HEK293 (cell line): ENCODE measurements around the gene TSKU.

Experiments
- GLI2 ChIP-seq: fragments of 450-650 bp; formaldehyde crosslinking; IDR thresholded peaks from 2 replicates; pipeline ENCODE4; 2017; ENCODE audit warnings: missing biosample characterization, missing genetic modification characterization, low read depth, borderline replicate concordance
- HOXD13 ChIP-seq: sonication (generic); formaldehyde crosslinking; IDR thresholded peaks from 2 replicates; pipeline ENCODE4 v1.8.0; 2022; ENCODE audit warnings: missing genetic modification reagents, borderline replicate concordance
- KLF17 ChIP-seq: fragments of 450-650 bp; formaldehyde crosslinking; IDR thresholded peaks from 2 replicates; pipeline ENCODE4 v1.5.1; 2016; ENCODE audit warnings: missing biosample characterization, missing genetic modification characterization
- MEIS1 ChIP-seq: sonication (generic); formaldehyde crosslinking; IDR thresholded peaks from 2 replicates; pipeline ENCODE4 v1.8.1; 2022; ENCODE audit warnings: missing genetic modification reagents, mild to moderate bottlenecking, borderline replicate concordance
- MYNN ChIP-seq: fragments of 450-650 bp; formaldehyde crosslinking; IDR thresholded peaks from 2 replicates; pipeline ENCODE4 v1.5.1; 2016; ENCODE audit warnings: missing biosample characterization, missing genetic modification characterization, borderline replicate concordance
- OSR2 ChIP-seq: fragments of 450-650 bp; formaldehyde crosslinking; IDR thresholded peaks from 2 replicates; pipeline ENCODE4 v1.5.1; 2016; ENCODE audit warnings: missing biosample characterization, missing genetic modification characterization
- OVOL3 ChIP-seq: fragments of 450-650 bp; formaldehyde crosslinking; IDR thresholded peaks from 2 replicates; pipeline ENCODE4 v1.5.1; 2016; ENCODE audit warnings: missing biosample characterization, missing genetic modification characterization
- PATZ1 ChIP-seq: fragments of 450-650 bp; formaldehyde crosslinking; IDR thresholded peaks from 2 replicates; pipeline ENCODE4 v1.5.1; 2016; ENCODE audit warnings: missing biosample characterization, missing genetic modification characterization
- PRDM1 ChIP-seq: fragments of 450-650 bp; formaldehyde crosslinking; IDR thresholded peaks from 2 replicates; pipeline ENCODE4; 2016; ENCODE audit warnings: missing biosample characterization, missing genetic modification characterization
- REPIN1 ChIP-seq: fragments of 450-650 bp; formaldehyde crosslinking; IDR thresholded peaks from 2 replicates; pipeline ENCODE4 v1.5.1; 2017; ENCODE audit warnings: missing biosample characterization, missing genetic modification characterization, low read depth
- ZBTB21 ChIP-seq: fragments of 450-650 bp; formaldehyde crosslinking; IDR thresholded peaks from 2 replicates; pipeline ENCODE4 v1.5.1; 2017; ENCODE audit warnings: missing biosample characterization, missing genetic modification characterization
- ZBTB7A ChIP-seq: fragments of 450-650 bp; formaldehyde crosslinking; IDR thresholded peaks from 2 replicates; pipeline ENCODE4 v1.5.1; 2016; ENCODE audit warnings: low read depth, missing biosample characterization, missing genetic modification characterization
- ZNF112 ChIP-seq: fragments of 450-650 bp; formaldehyde crosslinking; IDR thresholded peaks from 2 replicates; pipeline ENCODE4 v1.5.0; 2017; ENCODE audit warnings: missing biosample characterization, missing genetic modification characterization
- ZNF121 ChIP-seq: fragments of 450-650 bp; formaldehyde crosslinking; IDR thresholded peaks from 2 replicates; pipeline ENCODE4 v1.5.1; 2016; ENCODE audit warnings: missing biosample characterization, missing genetic modification characterization
- ZNF157 ChIP-seq: fragments of 450-650 bp; formaldehyde crosslinking; IDR thresholded peaks from 2 replicates; pipeline ENCODE4 v1.5.1; 2016; ENCODE audit warnings: missing biosample characterization, missing genetic modification characterization
- ZNF302 ChIP-seq: fragments of 450-650 bp; formaldehyde crosslinking; IDR thresholded peaks from 2 replicates; pipeline ENCODE4 v1.5.1; 2016; ENCODE audit warnings: missing biosample characterization, missing genetic modification characterization, low read depth
- ZNF449 ChIP-seq: fragments of 450-650 bp; formaldehyde crosslinking; IDR thresholded peaks from 2 replicates; pipeline ENCODE4 v1.5.1; 2017; ENCODE audit warnings: missing biosample characterization, mild to moderate bottlenecking, missing genetic modification characterization, moderate library complexity
- ZNF510 ChIP-seq: fragments of 450-650 bp; formaldehyde crosslinking; IDR thresholded peaks from 2 replicates; pipeline ENCODE4 v1.5.1; 2018; ENCODE audit warnings: mild to moderate bottlenecking, missing genetic modification characterization, missing biosample characterization; ENCODE audit not compliant: insufficient replicate concordance
- ZNF560 ChIP-seq: fragments of 450-650 bp; formaldehyde crosslinking; IDR thresholded peaks from 2 replicates; pipeline ENCODE4 v1.5.1; 2017; ENCODE audit warnings: missing biosample characterization, missing genetic modification characterization, borderline replicate concordance
- ZNF610 ChIP-seq: fragments of 450-650 bp; formaldehyde crosslinking; IDR thresholded peaks from 2 replicates; pipeline ENCODE4 v1.5.1; 2016; ENCODE audit warnings: missing biosample characterization, missing genetic modification characterization, borderline replicate concordance
- ZNF626 ChIP-seq: fragments of 450-650 bp; sonication (Bioruptor Pico); formaldehyde crosslinking; IDR thresholded peaks from 2 replicates; pipeline ENCODE4 v1.5.1; 2018; ENCODE audit warnings: missing biosample characterization, missing genetic modification characterization, inconsistent platforms
- ZNF658 ChIP-seq: fragments of 450-650 bp; formaldehyde crosslinking; IDR thresholded peaks from 2 replicates; pipeline ENCODE4; 2016; ENCODE audit warnings: missing biosample characterization, missing genetic modification characterization
- ZNF791 ChIP-seq: fragments of 450-650 bp; formaldehyde crosslinking; IDR thresholded peaks from 2 replicates; pipeline ENCODE4 v1.5.1; 2016; ENCODE audit warnings: missing biosample characterization, missing genetic modification characterization
- ZNF843 ChIP-seq: fragments of 450-650 bp; formaldehyde crosslinking; IDR thresholded peaks from 2 replicates; pipeline ENCODE4 v1.5.1; 2016; ENCODE audit warnings: missing biosample characterization, missing genetic modification characterization
- TF ChIP-seq, protein P1 (sequence below): fragments of 450-650 bp; formaldehyde crosslinking; IDR thresholded peaks from 2 replicates; pipeline ENCODE4 v1.5.1; 2017; ENCODE audit warnings: missing biosample characterization, missing genetic modification characterization
- TF ChIP-seq, protein P2 (sequence below): fragments of 450-650 bp; formaldehyde crosslinking; IDR thresholded peaks from 2 replicates; pipeline ENCODE4 v1.5.1; 2016; ENCODE audit warnings: missing biosample characterization, missing genetic modification characterization
- TF ChIP-seq, protein P3 (sequence below): fragments of 450-650 bp; formaldehyde crosslinking; IDR thresholded peaks from 2 replicates; pipeline ENCODE4 v1.5.1; 2017; ENCODE audit warnings: missing biosample characterization, missing genetic modification characterization
- TF ChIP-seq, protein P4 (sequence below): fragments of 450-650 bp; formaldehyde crosslinking; IDR thresholded peaks from 2 replicates; pipeline ENCODE4 v1.5.1; 2016; ENCODE audit warnings: missing biosample characterization, missing genetic modification characterization

The TSKU gene

GRCh38 chr11:76782531-76783293, 444 bp upstream of the TSKU start (continued):
- TF ChIP-seq KLF17 (tag by site-specific recombination) (no peak; the same call in 1 of the 2 replicates), ZBTB21 (tag by site-specific recombination) (0 out of 2 replicates have a peak, but pooled peaks have one; percentile 21), GLI2 (tag by site-specific recombination) (no peak), ZNF560 (no peak), ZNF449 (tag by site-specific recombination) (0 out of 2 replicates have a peak, but pooled peaks have one; percentile 62), PRDM1 (peak; percentile 48; the same call in 1 of the 2 replicates), ZNF157 (no peak), MEIS1 (no peak), ZNF510 (tag by site-specific recombination) (no peak), ZBTB7A (tag by site-specific recombination) (peak; percentile 49; the same call in 1 of the 2 replicates), REPIN1 (no peak), OVOL3 (tag by site-specific recombination) (no peak), OSR2 (tag by site-specific recombination) (peak; percentile 35; the same call in 1 of the 2 replicates), MYNN (no peak), ZNF121 (tag by site-specific recombination) (no peak), ZNF610 (tag by site-specific recombination) (no peak), PATZ1 (tag by site-specific recombination) (peak; percentile 91), HOXD13 (no peak), ZNF112 (no peak), ZNF302 (tag by site-specific recombination) (no peak), ZNF658 (no peak), ZNF791 (tag by site-specific recombination) (no peak), ZNF843 (peak; percentile 57), ZNF626 (tag by site-specific recombination) (no peak)
- TF ChIP-seq, protein P1, sequence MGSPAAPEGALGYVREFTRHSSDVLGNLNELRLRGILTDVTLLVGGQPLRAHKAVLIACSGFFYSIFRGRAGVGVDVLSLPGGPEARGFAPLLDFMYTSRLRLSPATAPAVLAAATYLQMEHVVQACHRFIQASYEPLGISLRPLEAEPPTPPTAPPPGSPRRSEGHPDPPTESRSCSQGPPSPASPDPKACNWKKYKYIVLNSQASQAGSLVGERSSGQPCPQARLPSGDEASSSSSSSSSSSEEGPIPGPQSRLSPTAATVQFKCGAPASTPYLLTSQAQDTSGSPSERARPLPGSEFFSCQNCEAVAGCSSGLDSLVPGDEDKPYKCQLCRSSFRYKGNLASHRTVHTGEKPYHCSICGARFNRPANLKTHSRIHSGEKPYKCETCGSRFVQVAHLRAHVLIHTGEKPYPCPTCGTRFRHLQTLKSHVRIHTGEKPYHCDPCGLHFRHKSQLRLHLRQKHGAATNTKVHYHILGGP (tag by site-specific recombination) = no peak
- TF ChIP-seq, protein P2, sequence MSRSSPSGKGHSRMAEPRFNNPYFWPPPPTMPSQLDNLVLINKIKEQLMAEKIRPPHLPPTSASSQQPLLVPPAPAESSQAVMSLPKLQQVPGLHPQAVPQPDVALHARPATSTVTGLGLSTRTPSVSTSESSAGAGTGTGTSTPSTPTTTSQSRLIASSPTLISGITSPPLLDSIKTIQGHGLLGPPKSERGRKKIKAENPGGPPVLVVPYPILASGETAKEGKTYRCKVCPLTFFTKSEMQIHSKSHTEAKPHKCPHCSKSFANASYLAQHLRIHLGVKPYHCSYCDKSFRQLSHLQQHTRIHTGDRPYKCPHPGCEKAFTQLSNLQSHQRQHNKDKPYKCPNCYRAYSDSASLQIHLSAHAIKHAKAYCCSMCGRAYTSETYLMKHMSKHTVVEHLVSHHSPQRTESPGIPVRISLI (tag by site-specific recombination) = 0 out of 2 replicates have a peak, but pooled peaks have one; percentile 13
- TF ChIP-seq, protein P3, sequence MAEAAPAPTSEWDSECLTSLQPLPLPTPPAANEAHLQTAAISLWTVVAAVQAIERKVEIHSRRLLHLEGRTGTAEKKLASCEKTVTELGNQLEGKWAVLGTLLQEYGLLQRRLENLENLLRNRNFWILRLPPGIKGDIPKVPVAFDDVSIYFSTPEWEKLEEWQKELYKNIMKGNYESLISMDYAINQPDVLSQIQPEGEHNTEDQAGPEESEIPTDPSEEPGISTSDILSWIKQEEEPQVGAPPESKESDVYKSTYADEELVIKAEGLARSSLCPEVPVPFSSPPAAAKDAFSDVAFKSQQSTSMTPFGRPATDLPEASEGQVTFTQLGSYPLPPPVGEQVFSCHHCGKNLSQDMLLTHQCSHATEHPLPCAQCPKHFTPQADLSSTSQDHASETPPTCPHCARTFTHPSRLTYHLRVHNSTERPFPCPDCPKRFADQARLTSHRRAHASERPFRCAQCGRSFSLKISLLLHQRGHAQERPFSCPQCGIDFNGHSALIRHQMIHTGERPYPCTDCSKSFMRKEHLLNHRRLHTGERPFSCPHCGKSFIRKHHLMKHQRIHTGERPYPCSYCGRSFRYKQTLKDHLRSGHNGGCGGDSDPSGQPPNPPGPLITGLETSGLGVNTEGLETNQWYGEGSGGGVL (tag by site-specific recombination) = peak; percentile 80
- TF ChIP-seq, protein P4, sequence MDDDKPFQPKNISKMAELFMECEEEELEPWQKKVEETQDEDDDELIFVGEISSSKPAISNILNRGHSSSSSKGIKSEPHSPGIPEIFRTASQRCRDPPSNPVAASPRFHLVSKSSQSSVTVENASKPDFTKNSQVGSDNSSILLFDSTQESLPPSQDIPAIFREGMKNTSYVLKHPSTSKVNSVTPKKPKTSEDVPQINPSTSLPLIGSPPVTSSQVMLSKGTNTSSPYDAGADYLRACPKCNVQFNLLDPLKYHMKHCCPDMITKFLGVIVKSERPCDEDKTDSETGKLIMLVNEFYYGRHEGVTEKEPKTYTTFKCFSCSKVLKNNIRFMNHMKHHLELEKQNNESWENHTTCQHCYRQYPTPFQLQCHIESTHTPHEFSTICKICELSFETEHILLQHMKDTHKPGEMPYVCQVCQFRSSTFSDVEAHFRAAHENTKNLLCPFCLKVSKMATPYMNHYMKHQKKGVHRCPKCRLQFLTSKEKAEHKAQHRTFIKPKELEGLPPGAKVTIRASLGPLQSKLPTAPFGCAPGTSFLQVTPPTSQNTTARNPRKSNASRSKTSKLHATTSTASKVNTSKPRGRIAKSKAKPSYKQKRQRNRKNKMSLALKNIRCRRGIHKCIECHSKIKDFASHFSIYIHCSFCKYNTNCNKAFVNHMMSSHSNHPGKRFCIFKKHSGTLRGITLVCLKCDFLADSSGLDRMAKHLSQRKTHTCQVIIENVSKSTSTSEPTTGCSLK (tag by site-specific recombination) = no peak
